Measurements from ENCODE around the gene STAT1. TPM values are rescaled to one million over a fixed set of nuclear protein-coding genes. Genes with fewer than 3 reads are reported as not detected.

The STAT1 gene
- 50.7 to 60.5 TPM (median 54.7 TPM) in 5 replicates for total RNA-seq (2022; extraction: Qiagen RNA extraction)

GRCh38 chr2:191013932-191014652 is at the start of gene STAT1:
STAT1 (minus strand) TSS chr2:191014171; CDS start chr2:191010003, 4,168 bp downstream.

Other genes starting within 250 kb of the STAT1 start
- gene GLS, start 133.3 kb downstream of the STAT1 start, total RNA-seq (2022; extraction: Qiagen RNA extraction) = 89.0 to 142 TPM (median 127 TPM) in 5 replicates
- 3.0 to 4.5 TPM (median 4.1 TPM) in 5 replicates for gene STAT4, start 136.8 kb upstream of the STAT1 start, total RNA-seq (2022; extraction: Qiagen RNA extraction)
- 46.1 to 61.0 TPM (median 50.1 TPM) in 5 replicates for gene MYO1B, start 231.2 kb upstream of the STAT1 start, total RNA-seq (2022; extraction: Qiagen RNA extraction)